GM19452 (cell line): ENCODE data around the gene TEX13D.

Experiments
- ATAC-seq: cut with Tn5 transposase; IDR thresholded peaks from one replicate; pipeline ENCODE4 v1.9.1; 2021; ENCODE audit not compliant: unreplicated experiment

Gene TEX13D

GRCh38 chrX:124347242-124347641 lies 14.8 kb downstream of the TEX13D start:
- no peak for ATAC-seq

GRCh38 chrX:124348182-124348581 lies 15.7 kb downstream of the TEX13D start:
- ATAC-seq: no peak

- no peak for ATAC-seq
Measured at GRCh38 chrX:124348885-124349453, 16.5 kb downstream of the TEX13D start.

GRCh38 chrX:124354648-124355047 lies 22.2 kb downstream of the TEX13D start:
- ATAC-seq: no peak

- ATAC-seq: no peak
Measured at GRCh38 chrX:124358800-124359383, 26.4 kb downstream of the TEX13D start.

GRCh38 chrX:124362072-124362471 lies 29.6 kb downstream of the TEX13D start:
- no peak for ATAC-seq

- no peak for ATAC-seq
Measured at GRCh38 chrX:124362761-124363160, 30.3 kb downstream of the TEX13D start.

- no peak for ATAC-seq
Measured at GRCh38 chrX:124369722-124370121, 37.3 kb downstream of the TEX13D start.

- no peak for ATAC-seq
Measured at GRCh38 chrX:124373348-124373747, 40.9 kb downstream of the TEX13D start.

GRCh38 chrX:124378643-124379042 lies 46.2 kb downstream of the TEX13D start:
- ATAC-seq: no peak

GRCh38 chrX:124383354-124383753 lies 50.9 kb downstream of the TEX13D start:
- ATAC-seq: no peak

- no peak for ATAC-seq
Measured at GRCh38 chrX:124386401-124386800, 53.9 kb downstream of the TEX13D start.
